Measurements from ENCODE around the gene TMEM130. TPM values are rescaled to one million over a fixed set of nuclear protein-coding genes. Genes with fewer than 3 reads are reported as not detected.

The TMEM130 gene
- total RNA-seq, 4 donors from 2014 or later = 0.15 to 4.8 (median 1.2) TPM

DNA sequence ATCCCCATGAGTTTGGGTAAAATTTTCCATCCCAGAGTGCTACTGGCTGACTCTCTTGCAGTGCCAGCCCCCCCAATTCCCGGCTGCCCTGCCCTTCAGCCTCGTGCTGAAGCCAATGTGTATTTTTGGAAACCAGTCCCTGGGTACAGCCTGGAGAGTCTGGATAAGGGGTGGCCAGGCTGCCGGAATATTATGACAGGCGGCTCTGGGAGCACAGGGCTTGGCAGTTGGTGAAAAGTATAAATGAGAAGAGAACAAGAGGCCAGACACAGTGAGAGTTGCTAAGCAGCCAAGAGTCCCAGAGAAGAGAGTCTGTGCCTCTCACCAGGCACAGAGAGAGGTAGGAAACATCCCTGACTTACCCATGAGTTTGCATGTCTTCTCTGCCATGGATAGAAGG, 53.6 kb downstream of the TMEM130 start:
- H3K27me3 ChIP-seq = no peaks in the 10 kb centered on the region
- H3K4me1 ChIP-seq = peaks cover 0 to 10% (median 0%) of the 10 kb centered on the region in 3 donors
- no peak for ATAC-seq
- WGBS, 2 donors (ENCODE audit: low coverage in 1 of 2) = no CpG with 5 or more reads among the region's 4 CpGs
- H3K36me3 ChIP-seq = no peaks in the 10 kb centered on the region
- no peak overlapping the region for H3K4me3 ChIP-seq
- H3K27ac ChIP-seq = no peak overlapping the region
- TF ChIP-seq POLR2AphosphoS5 (IDR thresholded peaks at IDR 0.05) (no peak), EP300 (IDR thresholded peaks at IDR 0.05) (no peak), POLR2A (IDR thresholded peaks at IDR 0.05) (no peak)
- TF ChIP-seq, protein P1, sequence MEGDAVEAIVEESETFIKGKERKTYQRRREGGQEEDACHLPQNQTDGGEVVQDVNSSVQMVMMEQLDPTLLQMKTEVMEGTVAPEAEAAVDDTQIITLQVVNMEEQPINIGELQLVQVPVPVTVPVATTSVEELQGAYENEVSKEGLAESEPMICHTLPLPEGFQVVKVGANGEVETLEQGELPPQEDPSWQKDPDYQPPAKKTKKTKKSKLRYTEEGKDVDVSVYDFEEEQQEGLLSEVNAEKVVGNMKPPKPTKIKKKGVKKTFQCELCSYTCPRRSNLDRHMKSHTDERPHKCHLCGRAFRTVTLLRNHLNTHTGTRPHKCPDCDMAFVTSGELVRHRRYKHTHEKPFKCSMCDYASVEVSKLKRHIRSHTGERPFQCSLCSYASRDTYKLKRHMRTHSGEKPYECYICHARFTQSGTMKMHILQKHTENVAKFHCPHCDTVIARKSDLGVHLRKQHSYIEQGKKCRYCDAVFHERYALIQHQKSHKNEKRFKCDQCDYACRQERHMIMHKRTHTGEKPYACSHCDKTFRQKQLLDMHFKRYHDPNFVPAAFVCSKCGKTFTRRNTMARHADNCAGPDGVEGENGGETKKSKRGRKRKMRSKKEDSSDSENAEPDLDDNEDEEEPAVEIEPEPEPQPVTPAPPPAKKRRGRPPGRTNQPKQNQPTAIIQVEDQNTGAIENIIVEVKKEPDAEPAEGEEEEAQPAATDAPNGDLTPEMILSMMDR (IDR thresholded peaks at IDR 0.05) = no peak
- H3K9me3 ChIP-seq = no peaks in the 10 kb centered on the region

DNA sequence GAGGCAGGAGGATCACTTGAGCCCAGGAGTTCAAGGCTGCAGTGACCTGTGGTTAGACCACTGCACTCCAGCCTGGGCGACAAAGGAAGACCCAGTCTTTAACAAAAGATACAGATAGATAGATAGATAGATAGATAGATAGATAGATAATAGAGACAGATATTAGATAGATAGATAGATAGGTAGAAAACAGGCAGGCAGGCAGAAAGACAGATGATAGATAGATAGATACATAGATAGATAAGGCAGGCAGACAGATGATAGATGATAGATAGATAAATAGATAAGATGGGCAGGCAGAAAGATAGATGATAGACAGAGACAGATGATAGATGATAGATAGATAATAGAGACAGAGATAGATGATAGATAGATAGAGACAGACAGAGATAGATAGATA, 54.5 kb downstream of the TMEM130 start:
- WGBS, 2 donors (ENCODE audit: low coverage in 1 of 2) = 67% methylated on average over 1 of the region's 1 CpG; no CpG with 5 or more reads in 1 of the 2 donors
- Histone ChIP-seq H3K27me3 (no peaks in the 10 kb centered on the region), H3K4me3 (no peak overlapping the region), H3K36me3 (no peaks in the 10 kb centered on the region), H3K9me3 (no peaks in the 10 kb centered on the region), H3K4me1 (peaks cover 0 to 10% (median 0%) of the 10 kb centered on the region in 3 donors), H3K27ac (no peak overlapping the region)
- ATAC-seq = no peak
- no peak for TF ChIP-seq EP300 (IDR thresholded peaks at IDR 0.05)
- TF ChIP-seq, protein P1 (IDR thresholded peaks at IDR 0.05) = no peak
- TF ChIP-seq POLR2A (IDR thresholded peaks at IDR 0.05) = no peak
- no peak for TF ChIP-seq POLR2AphosphoS5 (IDR thresholded peaks at IDR 0.05)

DNA sequence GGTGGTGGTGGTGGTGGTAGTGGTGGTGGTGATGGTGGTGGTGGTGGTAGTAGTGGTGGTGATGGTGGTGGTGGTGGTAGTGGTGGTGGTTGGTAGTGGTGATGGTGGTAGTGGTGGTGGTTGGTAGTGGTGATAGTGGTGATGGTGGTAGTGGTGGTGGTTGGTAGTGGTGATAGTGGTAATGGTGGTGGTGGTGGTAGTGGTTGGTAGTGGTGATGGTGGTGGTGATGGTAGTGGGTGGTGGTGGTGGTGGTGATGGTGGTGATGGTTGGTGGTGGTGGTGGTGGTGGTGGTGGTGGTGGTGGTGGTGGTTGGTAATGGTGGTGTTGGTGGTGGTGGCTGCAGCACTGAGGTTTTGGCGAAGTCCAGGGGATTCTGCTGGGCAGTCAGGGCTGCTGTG, 58.5 kb downstream of the TMEM130 start:
- no peak for ATAC-seq
- Histone ChIP-seq H3K4me1 (peaks cover 0 to 4% (median 0%) of the 10 kb centered on the region in 3 donors), H3K36me3 (no peaks in the 10 kb centered on the region), H3K27me3 (no peaks in the 10 kb centered on the region), H3K9me3 (peaks cover 0 to 14% (median 0%) of the 10 kb centered on the region in 3 donors), H3K4me3 (no peak overlapping the region), H3K27ac (no peak overlapping the region)
- TF ChIP-seq POLR2A (IDR thresholded peaks at IDR 0.05) (no peak), EP300 (IDR thresholded peaks at IDR 0.05) (no peak), POLR2AphosphoS5 (IDR thresholded peaks at IDR 0.05) (no peak)
- TF ChIP-seq, protein P1 (IDR thresholded peaks at IDR 0.05) = no peak
- 80% methylated on average over 1 of the region's 1 CpG; no CpG with 5 or more reads in 1 of the 2 donors for WGBS, 2 donors (ENCODE audit: low coverage in 1 of 2)

DNA sequence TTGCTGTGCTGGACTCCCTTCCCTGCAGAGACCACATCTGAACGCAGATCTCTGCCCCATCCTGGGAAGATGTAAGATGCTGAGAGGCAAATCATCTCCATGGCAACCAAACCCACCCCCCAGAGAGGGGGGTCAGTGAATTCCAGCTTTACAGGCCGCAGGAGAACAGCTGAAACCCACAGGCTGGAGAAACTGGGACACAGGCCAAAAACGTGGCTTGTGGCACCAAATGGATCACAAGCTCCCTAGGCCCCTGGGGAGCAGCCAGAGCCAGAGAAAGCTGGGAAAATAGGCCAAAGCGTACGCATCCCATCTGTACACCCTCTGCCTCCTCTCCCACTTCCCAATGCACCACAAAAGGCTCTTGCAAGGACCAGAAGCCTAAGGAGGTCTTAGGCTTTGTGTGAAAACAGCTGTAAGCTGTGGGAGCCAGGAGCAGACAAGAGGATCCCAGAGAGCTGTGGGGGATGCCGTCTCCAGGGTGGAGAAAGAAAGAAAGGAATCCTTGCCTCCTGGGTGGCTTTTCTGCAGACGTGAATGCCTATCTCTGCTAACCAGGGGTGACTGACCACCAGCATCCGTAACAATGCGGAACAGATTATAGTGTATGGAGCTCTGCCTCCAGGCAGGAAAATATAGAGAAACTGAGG, 59.5 kb downstream of the TMEM130 start:
- 65 to 75% methylated on average over 4 to 7 of the region's 9 CpGs for WGBS, 2 donors (ENCODE audit: low coverage in 1 of 2)
- H3K27ac ChIP-seq = no peak overlapping the region

More for the DNA sequence above, 59.5 kb downstream of the TMEM130 start:
- Histone ChIP-seq H3K9me3 (peaks cover 0 to 18% (median 0%) of the 10 kb centered on the region in 3 donors), H3K27me3 (no peaks in the 10 kb centered on the region), H3K4me3 (no peak overlapping the region), H3K4me1 (no peaks in the 10 kb centered on the region), H3K36me3 (no peaks in the 10 kb centered on the region)
- no peak for ATAC-seq
- no peak for TF ChIP-seq POLR2A (IDR thresholded peaks at IDR 0.05)
- no peak for TF ChIP-seq EP300 (IDR thresholded peaks at IDR 0.05)
- TF ChIP-seq, protein P1 (IDR thresholded peaks at IDR 0.05) = no peak
- TF ChIP-seq POLR2AphosphoS5 (IDR thresholded peaks at IDR 0.05) = no peak
